ENCODE data around the gene FAM20B.

The FAM20B gene

DNA sequence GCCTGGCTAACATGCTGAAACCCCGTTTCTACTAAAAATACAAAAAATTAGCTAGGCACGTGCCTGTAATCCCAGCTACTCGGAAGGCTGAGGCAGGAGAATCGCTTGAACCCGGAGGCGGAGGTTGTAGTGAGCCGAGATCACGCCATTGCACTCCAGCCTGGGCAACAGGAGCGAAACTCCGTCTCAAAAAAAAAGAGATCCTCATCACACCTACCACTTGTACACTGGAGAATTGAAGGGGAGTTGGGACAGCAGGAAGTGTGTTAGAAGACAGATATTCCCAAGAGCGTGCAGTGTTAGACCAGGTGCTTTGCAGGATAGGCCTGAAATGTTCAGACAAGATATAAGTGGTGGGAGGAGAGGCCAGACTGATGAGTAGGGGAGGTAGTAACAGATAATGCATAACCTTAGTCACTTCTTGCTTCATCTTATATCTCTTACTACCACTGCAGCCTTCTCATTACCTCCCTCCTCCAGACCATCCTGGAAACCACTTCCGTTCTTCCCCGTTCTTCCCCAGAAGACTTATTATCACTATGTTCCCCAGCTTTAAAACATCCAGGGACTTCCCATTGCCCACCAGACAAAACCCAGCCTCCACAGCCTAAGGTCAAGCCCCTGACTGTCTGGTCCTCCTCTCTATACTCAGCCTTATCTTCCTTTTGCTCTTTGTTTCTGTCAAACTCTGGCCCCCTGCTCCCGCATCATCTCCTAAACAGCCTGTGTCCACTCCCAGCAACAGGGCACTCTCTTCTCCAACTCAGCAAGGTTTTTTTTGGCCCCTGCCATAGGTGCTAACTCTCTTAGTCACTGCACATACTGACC, 21.3 kb downstream of the FAM20B start:
- Histone ChIP-seq H3K9me3 (ENCODE audit: control insufficient read depth in 5 of 5, low read length in 5 of 5) (no peaks in the 10 kb centered on the region), H3K4me3 (ENCODE audit: low read depth in 1 of 5, low read length in 5 of 5) (no peak overlapping the region), H3K36me3 (ENCODE audit: control insufficient read depth in 5 of 5, insufficient read depth in 5 of 5, low read length in 5 of 5) (peaks cover 0 to 17% (median 9%) of the 10 kb centered on the region in 5 donors), H3K27me3 (ENCODE audit: control insufficient read depth in 5 of 5, insufficient read depth in 4 of 5, low read length in 5 of 5) (no peaks in the 10 kb centered on the region), H3K9ac (ENCODE audit: low read length in 5 of 5) (no peak overlapping the region), H3K27ac (ENCODE audit: low read depth, low read length) (no peak overlapping the region), H3K4me1 (ENCODE audit: control insufficient read depth in 5 of 5, insufficient read depth in 5 of 5, low read length in 5 of 5) (no peaks in the 10 kb centered on the region)

DNA sequence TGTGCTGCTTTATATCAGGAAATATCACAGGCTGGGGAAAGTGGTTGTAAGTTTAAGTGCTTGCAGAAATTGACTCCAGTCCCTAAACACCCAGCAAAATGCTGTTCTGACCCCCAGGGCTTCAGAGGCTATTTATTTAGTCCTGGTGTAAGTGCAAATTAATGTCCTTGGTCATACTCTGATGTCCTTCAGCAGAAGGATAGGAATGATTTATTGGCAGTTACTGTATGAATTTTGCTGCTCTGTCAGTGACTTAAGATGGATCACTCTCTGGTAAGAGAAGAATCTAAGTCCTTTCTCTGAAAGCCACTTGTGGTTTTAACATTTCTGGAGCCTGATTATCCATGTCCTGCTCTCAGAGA, 21.9 kb downstream of the FAM20B start:
- Histone ChIP-seq H3K27me3 (ENCODE audit: control insufficient read depth in 5 of 5, insufficient read depth in 4 of 5, low read length in 5 of 5) (no peaks in the 10 kb centered on the region), H3K9me3 (ENCODE audit: control insufficient read depth in 5 of 5, low read length in 5 of 5) (no peaks in the 10 kb centered on the region), H3K9ac (ENCODE audit: low read length in 5 of 5) (no peak overlapping the region), H3K4me1 (ENCODE audit: control insufficient read depth in 5 of 5, insufficient read depth in 5 of 5, low read length in 5 of 5) (no peaks in the 10 kb centered on the region), H3K4me3 (ENCODE audit: low read depth in 1 of 5, low read length in 5 of 5) (no peak overlapping the region), H3K27ac (ENCODE audit: low read depth, low read length) (no peak overlapping the region), H3K36me3 (ENCODE audit: control insufficient read depth in 5 of 5, insufficient read depth in 5 of 5, low read length in 5 of 5) (peaks cover 0 to 17% (median 9%) of the 10 kb centered on the region in 5 donors)

DNA sequence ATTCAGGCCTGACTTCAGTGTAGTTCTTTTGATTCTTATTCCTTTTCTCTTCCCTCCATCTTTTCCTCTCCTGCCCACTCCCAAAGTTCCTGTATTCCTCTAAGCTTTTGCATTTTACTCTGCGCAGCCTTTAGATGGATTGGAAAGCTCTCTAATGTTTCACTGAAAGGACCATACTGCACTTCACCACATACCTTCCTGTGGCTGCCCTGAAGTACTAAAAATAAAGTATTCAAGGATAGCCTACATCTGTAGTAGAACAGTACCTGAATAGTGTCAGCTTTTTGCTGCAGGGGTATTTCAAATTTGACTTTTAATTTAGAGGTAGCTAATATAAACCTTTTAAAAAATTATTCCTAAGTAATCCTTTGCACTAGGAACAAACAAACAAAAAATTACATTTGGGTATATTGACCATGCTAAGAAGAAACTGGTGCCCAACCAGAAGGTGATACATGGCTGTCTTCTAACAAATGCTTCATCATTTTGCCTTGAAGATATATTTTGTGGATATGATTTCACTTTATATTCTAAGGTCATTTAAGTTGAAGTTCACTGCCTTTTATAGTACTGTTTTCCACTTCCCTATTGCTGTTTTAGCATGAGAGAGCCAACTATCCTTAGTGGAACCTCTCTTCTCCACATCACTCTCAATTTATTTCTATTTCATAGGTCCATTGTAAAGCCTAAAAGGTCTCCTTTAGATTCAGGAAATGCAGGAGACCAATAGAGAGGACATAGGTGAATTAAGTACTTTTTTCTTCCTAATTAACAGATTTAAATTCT, 22.8 kb downstream of the FAM20B start:
- Histone ChIP-seq H3K36me3 (ENCODE audit: control insufficient read depth in 5 of 5, insufficient read depth in 5 of 5, low read length in 5 of 5) (peaks cover 0 to 17% (median 10%) of the 10 kb centered on the region in 5 donors), H3K27ac (ENCODE audit: low read depth, low read length) (no peak overlapping the region)

DNA sequence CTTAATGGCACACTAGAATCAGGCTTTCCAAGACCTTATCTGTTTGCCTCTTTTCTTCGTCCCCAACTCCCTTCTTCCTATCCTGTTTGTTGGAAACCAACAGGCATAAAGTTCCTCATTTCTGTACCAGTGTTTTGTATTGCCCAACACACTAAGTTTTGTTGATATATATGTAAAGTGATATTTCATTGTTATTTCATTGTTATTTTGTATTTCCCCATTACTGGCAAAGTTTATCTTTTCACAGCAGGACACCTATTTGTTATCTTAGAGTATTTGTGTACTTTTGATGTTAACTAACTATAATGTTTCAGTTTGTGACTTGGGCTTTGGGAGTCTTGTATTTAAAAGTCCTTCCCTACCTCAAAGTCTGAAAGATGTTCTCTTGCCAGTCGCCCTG, 27.1 kb downstream of the FAM20B start:
- no peak overlapping the region for H3K27ac ChIP-seq (ENCODE audit: low read depth, low read length)

More for the DNA sequence above, 22.8 kb downstream of the FAM20B start:
- no peaks in the 10 kb centered on the region for H3K9me3 ChIP-seq (ENCODE audit: control insufficient read depth in 5 of 5, low read length in 5 of 5)
- H3K27me3 ChIP-seq (ENCODE audit: control insufficient read depth in 5 of 5, insufficient read depth in 4 of 5, low read length in 5 of 5) = no peaks in the 10 kb centered on the region
- no peaks in the 10 kb centered on the region for H3K4me1 ChIP-seq (ENCODE audit: control insufficient read depth in 5 of 5, insufficient read depth in 5 of 5, low read length in 5 of 5)
- no peak overlapping the region for H3K9ac ChIP-seq (ENCODE audit: low read length in 5 of 5)
- no peak overlapping the region for H3K4me3 ChIP-seq (ENCODE audit: low read depth in 1 of 5, low read length in 5 of 5)

DNA sequence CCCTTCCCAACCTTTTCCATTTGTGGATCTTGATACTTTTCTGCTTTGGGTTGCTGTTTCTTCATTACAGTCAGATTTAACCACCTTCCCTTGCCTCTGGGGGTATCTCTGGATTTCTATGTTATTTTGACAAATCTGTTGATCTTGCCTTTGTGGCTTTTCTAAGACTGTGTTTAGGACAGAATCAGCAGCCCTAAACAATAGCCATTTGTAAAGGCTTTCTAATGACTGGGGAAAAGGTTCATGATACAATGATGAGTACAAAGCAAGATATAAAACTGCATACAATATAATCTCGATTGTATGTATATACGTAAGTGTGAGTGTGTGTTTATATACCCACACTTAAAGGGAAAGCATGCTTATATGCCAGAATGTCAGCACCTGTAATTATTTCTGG, 27.8 kb downstream of the FAM20B start:
- H3K36me3 ChIP-seq (ENCODE audit: control insufficient read depth in 5 of 5, insufficient read depth in 5 of 5, low read length in 5 of 5) = peaks cover 10 to 33% (median 21%) of the 10 kb centered on the region in 5 donors
- H3K9ac ChIP-seq (ENCODE audit: low read length in 5 of 5) = no peak overlapping the region
- H3K9me3 ChIP-seq (ENCODE audit: control insufficient read depth in 5 of 5, low read length in 5 of 5) = no peaks in the 10 kb centered on the region
- no peak overlapping the region for H3K4me3 ChIP-seq (ENCODE audit: low read depth in 1 of 5, low read length in 5 of 5)
- H3K4me1 ChIP-seq (ENCODE audit: control insufficient read depth in 5 of 5, insufficient read depth in 5 of 5, low read length in 5 of 5) = no peaks in the 10 kb centered on the region
- no peaks in the 10 kb centered on the region for H3K27me3 ChIP-seq (ENCODE audit: control insufficient read depth in 5 of 5, insufficient read depth in 4 of 5, low read length in 5 of 5)
- H3K27ac ChIP-seq (ENCODE audit: low read depth, low read length) = no peak overlapping the region

More for the DNA sequence above, 27.1 kb downstream of the FAM20B start:
- no peaks in the 10 kb centered on the region for H3K4me1 ChIP-seq (ENCODE audit: control insufficient read depth in 5 of 5, insufficient read depth in 5 of 5, low read length in 5 of 5)
- H3K4me3 ChIP-seq (ENCODE audit: low read depth in 1 of 5, low read length in 5 of 5) = no peak overlapping the region
- H3K9ac ChIP-seq (ENCODE audit: low read length in 5 of 5) = no peak overlapping the region
- H3K27me3 ChIP-seq (ENCODE audit: control insufficient read depth in 5 of 5, insufficient read depth in 4 of 5, low read length in 5 of 5) = no peaks in the 10 kb centered on the region
- peaks cover 10 to 36% (median 21%) of the 10 kb centered on the region in 5 donors for H3K36me3 ChIP-seq (ENCODE audit: control insufficient read depth in 5 of 5, insufficient read depth in 5 of 5, low read length in 5 of 5)
- H3K9me3 ChIP-seq (ENCODE audit: control insufficient read depth in 5 of 5, low read length in 5 of 5) = no peaks in the 10 kb centered on the region

DNA sequence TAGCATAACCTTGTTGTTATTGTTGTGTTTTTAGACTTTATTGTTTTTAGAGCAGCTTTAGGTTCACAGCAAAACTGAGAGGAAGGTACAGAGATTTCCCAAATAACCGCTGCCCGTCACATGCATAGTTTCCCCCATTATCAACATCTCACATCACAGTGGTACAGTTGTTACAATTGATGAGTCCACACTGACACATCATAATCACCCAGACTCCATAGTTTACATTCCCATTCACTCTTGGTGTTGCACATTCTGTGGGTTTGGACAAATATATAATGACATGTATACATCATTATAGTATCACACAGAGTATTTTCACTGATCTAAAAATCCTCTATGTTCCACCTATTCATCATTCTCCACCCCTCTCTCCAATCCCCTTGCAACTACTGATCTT, 30.2 kb downstream of the FAM20B start:
- no peaks in the 10 kb centered on the region for H3K27me3 ChIP-seq (ENCODE audit: control insufficient read depth in 5 of 5, insufficient read depth in 4 of 5, low read length in 5 of 5)
- peaks cover 10 to 24% (median 18%) of the 10 kb centered on the region in 5 donors for H3K36me3 ChIP-seq (ENCODE audit: control insufficient read depth in 5 of 5, insufficient read depth in 5 of 5, low read length in 5 of 5)
- peaks cover 0 to 2% (median 0%) of the 10 kb centered on the region in 5 donors for H3K4me1 ChIP-seq (ENCODE audit: control insufficient read depth in 5 of 5, insufficient read depth in 5 of 5, low read length in 5 of 5)
- H3K27ac ChIP-seq (ENCODE audit: low read depth, low read length) = no peak overlapping the region
- H3K9me3 ChIP-seq (ENCODE audit: control insufficient read depth in 5 of 5, low read length in 5 of 5) = no peaks in the 10 kb centered on the region
- H3K9ac ChIP-seq (ENCODE audit: low read length in 5 of 5) = no peak overlapping the region
- no peak overlapping the region for H3K4me3 ChIP-seq (ENCODE audit: low read depth in 1 of 5, low read length in 5 of 5)

DNA sequence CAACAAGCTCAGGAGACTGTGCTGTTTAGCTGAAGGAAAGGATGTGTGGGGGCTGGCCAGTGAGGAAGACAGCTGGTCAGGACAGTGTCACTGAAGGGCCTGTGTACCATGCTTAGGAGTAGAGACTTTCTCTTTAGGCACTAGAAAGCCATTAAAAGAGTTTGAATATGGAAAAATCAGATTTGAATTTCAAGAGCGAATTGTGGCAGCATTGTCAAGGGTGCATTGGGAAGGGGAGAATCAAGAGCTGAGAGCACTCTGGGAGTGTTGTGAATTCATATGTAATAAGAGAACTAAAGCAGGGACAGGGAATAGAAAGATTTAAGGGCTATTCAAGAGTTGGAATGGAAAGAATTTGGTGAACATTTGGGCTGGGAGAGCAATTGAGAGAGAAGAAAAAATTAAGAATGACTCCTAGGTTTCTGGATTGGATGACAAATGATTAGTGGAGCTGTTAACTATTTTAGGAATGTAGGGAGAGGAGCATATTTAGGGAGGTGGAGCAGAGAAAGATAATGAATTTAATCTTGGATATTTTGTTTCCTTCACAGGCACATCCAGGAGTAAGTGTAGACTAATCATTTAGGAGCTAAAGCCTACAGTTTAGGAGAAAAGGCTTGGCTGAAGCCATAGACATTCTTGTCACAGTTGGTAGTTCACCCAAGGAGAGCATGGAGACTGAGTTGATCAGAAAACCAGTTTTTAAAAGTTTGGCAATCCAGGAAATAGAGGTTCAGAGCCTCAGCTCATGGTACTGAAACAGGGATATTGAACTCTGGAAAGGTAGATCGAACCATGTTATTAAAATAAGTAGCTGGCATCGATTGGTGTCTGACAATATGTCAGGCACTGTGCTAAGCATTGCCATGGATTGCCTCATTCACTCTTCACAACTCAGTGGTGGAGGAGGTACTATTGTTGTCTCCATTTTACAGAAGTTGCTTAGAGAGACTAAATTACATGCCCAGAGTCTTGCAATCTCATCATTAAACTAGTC, 33.1 kb downstream of the FAM20B start:
- H3K36me3 ChIP-seq (ENCODE audit: control insufficient read depth in 5 of 5, insufficient read depth in 5 of 5, low read length in 5 of 5) = peaks cover 12 to 33% (median 18%) of the 10 kb centered on the region in 5 donors
- H3K27me3 ChIP-seq (ENCODE audit: control insufficient read depth in 5 of 5, insufficient read depth in 4 of 5, low read length in 5 of 5) = no peaks in the 10 kb centered on the region
- H3K9ac ChIP-seq (ENCODE audit: low read length in 5 of 5) = no peak overlapping the region
- no peaks in the 10 kb centered on the region for H3K9me3 ChIP-seq (ENCODE audit: control insufficient read depth in 5 of 5, low read length in 5 of 5)
- H3K4me3 ChIP-seq (ENCODE audit: low read depth in 1 of 5, low read length in 5 of 5) = no peak overlapping the region
- peaks cover 0 to 2% (median 0%) of the 10 kb centered on the region in 5 donors for H3K4me1 ChIP-seq (ENCODE audit: control insufficient read depth in 5 of 5, insufficient read depth in 5 of 5, low read length in 5 of 5)
- no peak overlapping the region for H3K27ac ChIP-seq (ENCODE audit: low read depth, low read length)

DNA sequence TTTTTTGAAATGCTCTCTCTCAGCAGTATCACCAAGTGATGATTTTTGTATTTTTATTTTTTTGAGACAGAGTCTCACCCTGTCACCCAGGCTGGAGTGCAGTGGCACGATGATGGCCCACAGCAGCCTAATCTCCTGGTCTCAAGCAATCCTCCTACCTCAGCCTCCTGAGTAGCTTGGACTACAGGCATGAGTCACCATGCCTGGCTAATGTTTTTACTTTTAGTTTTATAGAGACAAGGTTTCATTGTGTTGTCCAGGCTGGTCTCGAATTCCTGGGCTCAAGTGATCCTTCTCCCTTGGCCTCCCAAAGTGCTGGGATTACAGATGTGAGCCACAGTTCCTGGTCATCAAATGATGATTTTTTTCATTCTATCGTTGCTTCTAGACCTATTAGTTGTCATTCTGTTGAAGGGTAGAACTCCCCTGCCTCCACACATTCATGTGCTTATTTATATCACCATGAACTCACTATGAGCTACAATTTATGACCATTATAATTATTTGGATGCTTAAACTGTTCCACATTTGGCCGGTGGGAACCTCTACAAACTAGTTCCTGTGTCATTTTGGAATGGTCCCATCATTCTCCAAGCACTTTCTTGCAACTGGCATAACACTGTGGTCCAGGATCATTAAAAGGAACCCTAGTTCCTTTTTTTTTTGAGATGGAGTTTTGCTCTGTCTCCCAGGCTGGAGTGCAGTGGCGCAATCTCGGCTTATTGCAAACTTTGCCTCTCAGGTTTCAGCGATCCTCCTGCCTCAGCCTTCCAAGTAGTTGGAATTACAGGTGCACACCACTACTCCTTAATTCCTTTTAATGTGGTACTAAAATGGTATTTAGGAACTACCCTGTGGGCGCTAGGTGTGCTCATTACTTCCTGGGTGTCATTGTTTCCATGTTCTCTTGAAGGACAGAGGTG, 35.9 kb downstream of the FAM20B start:
- H3K4me3 ChIP-seq (ENCODE audit: low read depth in 1 of 5, low read length in 5 of 5) = no peak overlapping the region
- no peaks in the 10 kb centered on the region for H3K27me3 ChIP-seq (ENCODE audit: control insufficient read depth in 5 of 5, insufficient read depth in 4 of 5, low read length in 5 of 5)
- H3K36me3 ChIP-seq (ENCODE audit: control insufficient read depth in 5 of 5, insufficient read depth in 5 of 5, low read length in 5 of 5) = peaks cover 18 to 41% (median 24%) of the 10 kb centered on the region in 5 donors
- H3K27ac ChIP-seq (ENCODE audit: low read depth, low read length) = no peak overlapping the region
- no peak overlapping the region for H3K9ac ChIP-seq (ENCODE audit: low read length in 5 of 5)
- no peaks in the 10 kb centered on the region for H3K9me3 ChIP-seq (ENCODE audit: control insufficient read depth in 5 of 5, low read length in 5 of 5)
- H3K4me1 ChIP-seq (ENCODE audit: control insufficient read depth in 5 of 5, insufficient read depth in 5 of 5, low read length in 5 of 5) = peaks cover 0 to 2% (median 0%) of the 10 kb centered on the region in 5 donors

DNA sequence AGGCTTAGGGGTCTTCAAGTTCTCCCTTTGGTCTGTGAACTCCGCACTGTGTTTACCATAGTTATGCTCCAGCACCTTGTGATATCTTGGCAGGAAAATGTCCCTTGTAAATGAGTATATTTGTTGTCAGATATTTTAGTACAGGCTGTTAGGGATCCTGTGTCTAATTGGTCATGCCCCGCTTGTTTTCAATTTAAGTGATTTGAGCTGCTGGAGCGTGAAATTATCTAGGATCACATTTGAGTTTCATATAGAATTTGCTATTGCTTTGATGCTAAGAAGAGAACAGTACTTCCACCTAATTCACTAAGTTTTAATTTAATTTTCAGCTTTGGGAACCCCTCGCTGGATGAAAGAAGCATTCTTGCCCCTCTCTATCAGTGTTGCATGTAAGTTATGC, 40.8 kb downstream of the FAM20B start:
- H3K9me3 ChIP-seq (ENCODE audit: control insufficient read depth in 5 of 5, low read length in 5 of 5) = no peaks in the 10 kb centered on the region

More for the DNA sequence above, 40.8 kb downstream of the FAM20B start:
- no peak overlapping the region for H3K4me3 ChIP-seq (ENCODE audit: low read depth in 1 of 5, low read length in 5 of 5)
- H3K4me1 ChIP-seq (ENCODE audit: control insufficient read depth in 5 of 5, insufficient read depth in 5 of 5, low read length in 5 of 5) = no peaks in the 10 kb centered on the region
- H3K27me3 ChIP-seq (ENCODE audit: control insufficient read depth in 5 of 5, insufficient read depth in 4 of 5, low read length in 5 of 5) = no peaks in the 10 kb centered on the region
- peaks cover 27 to 59% (median 35%) of the 10 kb centered on the region in 5 donors for H3K36me3 ChIP-seq (ENCODE audit: control insufficient read depth in 5 of 5, insufficient read depth in 5 of 5, low read length in 5 of 5)
- H3K27ac ChIP-seq (ENCODE audit: low read depth, low read length) = no peak overlapping the region
- no peak overlapping the region for H3K9ac ChIP-seq (ENCODE audit: low read length in 5 of 5)
